Lower leg skin (tissue), 4 donors: ENCODE measurements around the gene RAB1A. TPM values are rescaled to one million over a fixed set of nuclear protein-coding genes. Genes with fewer than 3 reads are reported as not detected.

Experiments used
- DNase-seq, 2 donors: peaks; one replicate each; pipeline ENCODE4 v3.0.0-alpha.2; 2019; ENCODE audit warnings: low spot score in 2 of 2
- H3K4me3 ChIP-seq: fragments of 200-600 bp; sonication (generic); 2 replicates; pipeline ENCODE4 v1.5.1; 2017; ENCODE audit warnings: mild to moderate bottlenecking, low read depth; ENCODE audit not compliant: poor library complexity, severe bottlenecking
- CTCF ChIP-seq, 3 donors: fragments of 450-650 bp; IDR thresholded peaks; one replicate each; pipeline ENCODE4 v1.5.1; 2016; ENCODE audit warnings: antibody characterized with exemption in 3 of 3, mild to moderate bottlenecking in 3 of 3, moderate library complexity in 2 of 3
- POLR2A ChIP-seq, 2 donors: fragments of 450-650 bp; IDR thresholded peaks; one replicate each; pipeline ENCODE4 v1.6.1; 2016 to 2017; ENCODE audit warnings: antibody characterized with exemption in 2 of 2, mild to moderate bottlenecking in 1 of 2, moderate library complexity in 1 of 2
- WGBS, 2 donors: methylation state at CpG; one replicate each; pipeline ENCODE4 v1.1.5; 2018; 5-methylcytosine and 5-hydroxymethylcytosine counted together
- intact Hi-C: fragments of 100-400 bp; cut with DNase I; formaldehyde crosslinking; loops from one replicate; pipeline ENCODE4 v1.15.0; 2023; ENCODE audit warnings: low total_unique reads
- total RNA-seq, 4 donors: library from RNA; depleted of rRNA; stranded (reverse); fragments of >200 nt; gene quantifications; one replicate each; pipeline ENCODE4 v1.1.0, GENCODE V29; 2016

Gene RAB1A
- total RNA-seq, 4 donors from 2014 or later, result 49.1 to 68.0 (median 55.2) TPM

GRCh38 chr2:65107530-65107929, 22.4 kb downstream of the RAB1A start:
- WGBS, 2 donors, result 93 to 97% methylated on average over 5 of the region's 5 CpGs
- intact Hi-C loops, result no loop called here
- H3K4me3 ChIP-seq, result no peak overlapping the region
- no peak for DNase-seq
- TF ChIP-seq CTCF (IDR thresholded peaks at IDR 0.05), result no peak
- TF ChIP-seq POLR2A (IDR thresholded peaks at IDR 0.05), result no peak

GRCh38 chr2:65103013-65103715, 26.7 kb downstream of the RAB1A start:
- no peak for TF ChIP-seq CTCF (IDR thresholded peaks at IDR 0.05)
- no peak for TF ChIP-seq POLR2A (IDR thresholded peaks at IDR 0.05)
- DNase-seq, result no peak
- intact Hi-C loops, result no loop called here
- H3K4me3 ChIP-seq, result no peak overlapping the region
- WGBS, 2 donors, result 66 to 78% methylated on average over 6 of the region's 6 CpGs

- H3K4me3 ChIP-seq, result no peak overlapping the region
- intact Hi-C loops, result no loop called here
- no peak for TF ChIP-seq POLR2A (IDR thresholded peaks at IDR 0.05)
- 83 to 90% methylated on average over 3 of the region's 3 CpGs for WGBS, 2 donors
- no peak for DNase-seq
These were observed 28.8 kb downstream of the RAB1A start for GRCh38 chr2:65101071-65101470.

GRCh38 chr2:65098741-65099140, 31.2 kb downstream of the RAB1A start:
- WGBS, 2 donors, result 78 to 83% methylated on average over 5 of the region's 5 CpGs
- intact Hi-C loops, result no loop called here

GRCh38 chr2:65097844-65098243, 32.1 kb downstream of the RAB1A start:
- intact Hi-C loops, result no loop called here
- no peak for TF ChIP-seq POLR2A (IDR thresholded peaks at IDR 0.05)
- TF ChIP-seq CTCF (IDR thresholded peaks at IDR 0.05), result no peak
- H3K4me3 ChIP-seq, result no peak overlapping the region
- DNase-seq, result no peak
- 33 to 42% methylated on average over 1 of the region's 1 CpG for WGBS, 2 donors

More at GRCh38 chr2:65098741-65099140, 31.2 kb downstream of the RAB1A start:
- no peak for TF ChIP-seq POLR2A (IDR thresholded peaks at IDR 0.05)
- no peak for TF ChIP-seq CTCF (IDR thresholded peaks at IDR 0.05)
- H3K4me3 ChIP-seq, result no peak overlapping the region
- DNase-seq, result no peak

GRCh38 chr2:65096948-65097347, 33.0 kb downstream of the RAB1A start:
- TF ChIP-seq CTCF (IDR thresholded peaks at IDR 0.05) (no peak), POLR2A (IDR thresholded peaks at IDR 0.05) (no peak)
- DNase-seq, result no peak
- 83 to 87% methylated on average over 1 of the region's 1 CpG for WGBS, 2 donors
- no peak overlapping the region for H3K4me3 ChIP-seq
- intact Hi-C loops, result no loop called here
